Keratinocyte (primary cell): Measurements from ENCODE around the gene VIPR1. TPM values are rescaled to one million over a fixed set of nuclear protein-coding genes. Genes with fewer than 3 reads are reported as not detected.

Source experiments
- DNase-seq: peaks from one replicate; pipeline ENCODE4 v3.0.0-alpha.2; 2011; ENCODE audit warnings: low read depth, missing footprints, low spot score
- FAIRE-seq: peaks from 2 replicates; lab custom pipeline; 2011; peaks lifted over from hg19 to GRCh38; lab: Jason Lieb, UNC
- H2AFZ ChIP-seq: 2 replicates; pipeline ENCODE4 v1.6.0; 2012; ENCODE audit warnings: low read length, control low read depth, inconsistent platforms; ENCODE audit not compliant: control insufficient read depth
- H3K27ac ChIP-seq: 2 replicates; pipeline ENCODE4 v1.5.1; 2011; ENCODE audit warnings: low read length; ENCODE audit not compliant: control insufficient read depth, insufficient read depth
- H3K27me3 ChIP-seq: 3 replicates; pipeline ENCODE4 v1.6.0; 2011; ENCODE audit warnings: low read length; ENCODE audit not compliant: control insufficient read depth, insufficient read depth; ENCODE audit errors: extremely low read depth
- H3K36me3 ChIP-seq, 2 experiments: 2 replicates in 1 of 2; 3 replicates in 1 of 2; pipeline ENCODE4 v1.5.1; 2011; ENCODE audit warnings: low read length in 2 of 2, mild to moderate bottlenecking in 1 of 2; ENCODE audit not compliant: control insufficient read depth in 2 of 2, insufficient read depth in 2 of 2; ENCODE audit errors: extremely low read depth in 1 of 2
- H3K4me1 ChIP-seq: 3 replicates; pipeline ENCODE4 v1.5.1; 2011; ENCODE audit warnings: low read length; ENCODE audit not compliant: control insufficient read depth, insufficient read depth; ENCODE audit errors: extremely low read depth
- H3K4me2 ChIP-seq: 3 replicates; pipeline ENCODE4 v1.6.0; 2011; ENCODE audit warnings: low read depth, low read length; ENCODE audit not compliant: control insufficient read depth, insufficient read depth; ENCODE audit errors: extremely low read depth
- H3K4me3 ChIP-seq, 3 experiments: fragments of 200-600 bp in 1 of 3; sonication (generic) in 1 of 3; 2 replicates in 2 of 3; 3 replicates in 1 of 3; pipeline ENCODE4 v1.5.1; 2011 to 2016; ENCODE audit warnings: low read length in 3 of 3, mild to moderate bottlenecking in 3 of 3, control low read depth in 2 of 3, inconsistent platforms in 1 of 3, low read depth in 1 of 3, mixed read lengths in 1 of 3, mixed run types in 1 of 3, moderate library complexity in 1 of 3; ENCODE audit not compliant: control insufficient read depth in 2 of 3, insufficient read depth in 2 of 3; ENCODE audit errors: extremely low read depth in 1 of 3
- H3K79me2 ChIP-seq: 2 replicates; pipeline ENCODE4 v1.6.0; 2012; ENCODE audit warnings: low read length; ENCODE audit not compliant: control insufficient read depth, insufficient read depth
- H3K9ac ChIP-seq: 3 replicates; pipeline ENCODE4 v1.6.0; 2011; ENCODE audit warnings: low read length; ENCODE audit not compliant: control insufficient read depth, insufficient read depth; ENCODE audit errors: extremely low read depth
- H3K9me1 ChIP-seq: 3 replicates; pipeline ENCODE4 v1.6.0; 2011; ENCODE audit warnings: low read length; ENCODE audit not compliant: control insufficient read depth, insufficient read depth; ENCODE audit errors: extremely low read depth
- H3K9me3 ChIP-seq: 2 replicates; pipeline ENCODE4 v1.5.1; 2012; ENCODE audit warnings: low read depth, low read length; ENCODE audit not compliant: control insufficient read depth
- H4K20me1 ChIP-seq: 3 replicates; pipeline ENCODE4 v1.6.0; 2011; ENCODE audit warnings: low read length; ENCODE audit not compliant: control insufficient read depth, insufficient read depth; ENCODE audit errors: extremely low read depth
- EZH2 ChIP-seq: IDR thresholded peaks from one replicate; pipeline ENCODE4 v1.6.1; 2012; ENCODE audit warnings: inconsistent platforms, mild to moderate bottlenecking, low read length, moderate library complexity
- dilution Hi-C: fragments of 300-500 bp; cut with MboI; formaldehyde crosslinking; loops from one replicate; pipeline ENCODE4 v1.7.0; 2020; ENCODE audit warnings: low sequenced_read_pairs; ENCODE audit not compliant: extremely low pct_ligation_motif_present
- polyA plus RNA-seq, 5 experiments: library from polyadenylated mRNA; depleted of rRNA in 3 of 5; stranded (reverse) in 3 of 5; stranded (forward) in 1 of 5; unstranded in 1 of 5; fragments of >200 nt; gene quantifications; 1 replicate in 1 of 5; 2 replicates in 3 of 5; 3 replicates in 1 of 5; pipeline versions ENCODE4 v1.2.1 to v1.2.3, GENCODE V29; 2011 to 2012; ENCODE audit warnings: missing spikeins in 2 of 5, low read depth in 1 of 5, low replicate concordance in 1 of 5
- TF ChIP-seq, protein P1 (sequence below), 3 experiments: IDR thresholded peaks in 1 of 3; conservative IDR thresholded peaks in 1 of 3; optimal IDR thresholded peaks in 1 of 3; 2 replicates in 2 of 3; 3 replicates in 1 of 3; pipeline versions ENCODE3 to v1.5.1; 2011; ENCODE audit warnings: low read length in 3 of 3, mild to moderate bottlenecking in 3 of 3, moderate library complexity in 2 of 3, control low read depth in 1 of 3, inconsistent platforms in 1 of 3; ENCODE audit not compliant: insufficient read depth in 2 of 3; ENCODE audit errors: extremely low read depth in 1 of 3

Gene VIPR1
- polyA plus RNA-seq, 1 donor (not counting 4 experiments of a cell fraction or from before 2014, with no cell fraction given), result 4.5 TPM

DNA sequence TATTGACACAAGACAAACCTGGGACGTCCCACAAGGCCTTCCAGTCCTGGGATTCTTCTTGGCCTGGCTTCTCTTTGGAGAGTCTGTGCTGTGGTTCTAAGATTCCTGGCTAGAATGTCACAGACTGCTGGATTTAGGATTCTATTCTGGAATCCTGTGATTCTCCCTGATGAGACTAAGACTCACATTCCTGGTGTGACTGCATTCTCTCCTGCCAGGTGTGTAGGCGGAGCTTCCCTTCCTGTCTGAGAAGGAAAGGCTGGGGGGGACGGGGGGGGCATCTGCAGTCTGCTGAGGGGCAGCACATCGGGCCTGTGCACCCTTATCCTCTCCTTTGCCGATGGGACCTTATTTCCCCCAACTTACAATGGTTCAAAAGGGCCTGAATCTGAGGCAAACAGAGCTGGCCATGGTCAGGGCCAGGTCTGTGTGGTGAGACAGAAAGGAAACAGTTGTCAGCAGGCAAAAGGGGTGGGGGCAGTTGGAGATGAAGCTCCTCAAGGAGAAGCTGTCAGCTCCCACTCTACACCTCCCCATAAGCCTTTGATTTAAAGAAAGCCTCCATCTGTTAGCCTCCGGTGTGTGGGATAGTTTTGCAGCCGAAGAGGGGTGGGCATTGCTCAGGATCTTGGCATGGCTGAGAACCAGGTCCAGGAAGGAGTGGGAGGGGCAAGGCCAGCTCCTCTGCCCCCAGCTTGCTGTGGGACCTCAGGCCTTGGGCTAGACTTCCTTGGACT is 30.9 kb downstream of the VIPR1 start:
- Histone ChIP-seq H3K4me1 (peaks cover 5% of the 10 kb centered on the region), H4K20me1 (no peaks in the 10 kb centered on the region), H3K27me3 (no peaks in the 10 kb centered on the region), H3K9me1 (no peaks in the 10 kb centered on the region), H2AFZ (no peak overlapping the region), H3K4me2 (no peak overlapping the region), H3K9ac (no peak overlapping the region), H3K9me3 (no peaks in the 10 kb centered on the region), H3K36me3 (no peaks in the 10 kb centered on the region), H3K27ac (no peak overlapping the region), H3K4me3 (no peak overlapping the region), H3K79me2 (no peaks in the 10 kb centered on the region)
- TF ChIP-seq, protein P1, sequence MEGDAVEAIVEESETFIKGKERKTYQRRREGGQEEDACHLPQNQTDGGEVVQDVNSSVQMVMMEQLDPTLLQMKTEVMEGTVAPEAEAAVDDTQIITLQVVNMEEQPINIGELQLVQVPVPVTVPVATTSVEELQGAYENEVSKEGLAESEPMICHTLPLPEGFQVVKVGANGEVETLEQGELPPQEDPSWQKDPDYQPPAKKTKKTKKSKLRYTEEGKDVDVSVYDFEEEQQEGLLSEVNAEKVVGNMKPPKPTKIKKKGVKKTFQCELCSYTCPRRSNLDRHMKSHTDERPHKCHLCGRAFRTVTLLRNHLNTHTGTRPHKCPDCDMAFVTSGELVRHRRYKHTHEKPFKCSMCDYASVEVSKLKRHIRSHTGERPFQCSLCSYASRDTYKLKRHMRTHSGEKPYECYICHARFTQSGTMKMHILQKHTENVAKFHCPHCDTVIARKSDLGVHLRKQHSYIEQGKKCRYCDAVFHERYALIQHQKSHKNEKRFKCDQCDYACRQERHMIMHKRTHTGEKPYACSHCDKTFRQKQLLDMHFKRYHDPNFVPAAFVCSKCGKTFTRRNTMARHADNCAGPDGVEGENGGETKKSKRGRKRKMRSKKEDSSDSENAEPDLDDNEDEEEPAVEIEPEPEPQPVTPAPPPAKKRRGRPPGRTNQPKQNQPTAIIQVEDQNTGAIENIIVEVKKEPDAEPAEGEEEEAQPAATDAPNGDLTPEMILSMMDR (optimal IDR thresholded peaks at IDR 0.05 in 1 of 3, IDR thresholded peaks at IDR 0.05 in 1 of 3, conservative IDR thresholded peaks at IDR 0.05 in 1 of 3; ENCODE audit: extremely low read depth in 1 of 3, insufficient read depth in 2 of 3, low read length in 3 of 3), result no peak
- TF ChIP-seq EZH2, result no peak
- FAIRE-seq (peak; percentile 29), DNase-seq (no peak)
- dilution Hi-C loops, result no loop called here

DNA sequence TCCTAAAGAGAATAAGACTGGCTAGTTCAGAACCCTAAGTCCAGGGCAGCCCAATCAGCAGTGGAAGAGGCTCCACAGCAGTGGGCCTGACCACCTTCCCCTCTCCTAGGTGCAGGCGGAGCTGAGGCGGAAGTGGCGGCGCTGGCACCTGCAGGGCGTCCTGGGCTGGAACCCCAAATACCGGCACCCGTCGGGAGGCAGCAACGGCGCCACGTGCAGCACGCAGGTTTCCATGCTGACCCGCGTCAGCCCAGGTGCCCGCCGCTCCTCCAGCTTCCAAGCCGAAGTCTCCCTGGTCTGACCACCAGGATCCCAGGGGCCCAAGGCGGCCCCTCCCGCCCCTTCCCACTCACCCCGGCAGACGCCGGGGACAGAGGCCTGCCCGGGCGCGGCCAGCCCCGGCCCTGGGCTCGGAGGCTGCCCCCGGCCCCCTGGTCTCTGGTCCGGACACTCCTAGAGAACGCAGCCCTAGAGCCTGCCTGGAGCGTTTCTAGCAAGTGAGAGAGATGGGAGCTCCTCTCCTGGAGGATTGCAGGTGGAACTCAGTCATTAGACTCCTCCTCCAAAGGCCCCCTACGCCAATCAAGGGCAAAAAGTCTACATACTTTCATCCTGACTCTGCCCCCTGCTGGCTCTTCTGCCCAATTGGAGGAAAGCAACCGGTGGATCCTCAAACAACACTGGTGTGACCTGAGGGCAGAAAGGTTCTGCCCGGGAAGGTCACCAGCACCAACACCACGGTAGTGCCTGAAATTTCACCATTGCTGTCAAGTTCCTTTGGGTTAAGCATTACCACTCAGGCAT is 33.7 kb downstream of the VIPR1 start:
- Histone ChIP-seq H3K79me2 (no peaks in the 10 kb centered on the region), H3K4me1 (peaks cover 5% of the 10 kb centered on the region), H3K9me3 (no peaks in the 10 kb centered on the region), H3K36me3 (no peaks in the 10 kb centered on the region), H3K4me3 (no peak overlapping the region), H2AFZ (no peak overlapping the region), H3K27me3 (no peaks in the 10 kb centered on the region), H4K20me1 (no peaks in the 10 kb centered on the region), H3K9ac (no peak overlapping the region), H3K9me1 (no peaks in the 10 kb centered on the region), H3K27ac (no peak overlapping the region), H3K4me2 (no peak overlapping the region)
- FAIRE-seq (peak; percentile 29), DNase-seq (no peak)
- dilution Hi-C loops, result no loop called here
- TF ChIP-seq, protein P1 (optimal IDR thresholded peaks at IDR 0.05 in 1 of 3, IDR thresholded peaks at IDR 0.05 in 1 of 3, conservative IDR thresholded peaks at IDR 0.05 in 1 of 3; ENCODE audit: extremely low read depth in 1 of 3, insufficient read depth in 2 of 3, low read length in 3 of 3), result peak; percentile 58 to 67 (median 65)
- no peak for TF ChIP-seq EZH2
